Measurements from ENCODE around the gene GDAP1L1. TPM values are rescaled to one million over a fixed set of nuclear protein-coding genes. Genes with fewer than 3 reads are reported as not detected.

The GDAP1L1 gene
- polyA plus RNA-seq, 2 of the 4 experiments (the other 2 are of a cell fraction), result 0.06 to 0.13 TPM

DNA sequence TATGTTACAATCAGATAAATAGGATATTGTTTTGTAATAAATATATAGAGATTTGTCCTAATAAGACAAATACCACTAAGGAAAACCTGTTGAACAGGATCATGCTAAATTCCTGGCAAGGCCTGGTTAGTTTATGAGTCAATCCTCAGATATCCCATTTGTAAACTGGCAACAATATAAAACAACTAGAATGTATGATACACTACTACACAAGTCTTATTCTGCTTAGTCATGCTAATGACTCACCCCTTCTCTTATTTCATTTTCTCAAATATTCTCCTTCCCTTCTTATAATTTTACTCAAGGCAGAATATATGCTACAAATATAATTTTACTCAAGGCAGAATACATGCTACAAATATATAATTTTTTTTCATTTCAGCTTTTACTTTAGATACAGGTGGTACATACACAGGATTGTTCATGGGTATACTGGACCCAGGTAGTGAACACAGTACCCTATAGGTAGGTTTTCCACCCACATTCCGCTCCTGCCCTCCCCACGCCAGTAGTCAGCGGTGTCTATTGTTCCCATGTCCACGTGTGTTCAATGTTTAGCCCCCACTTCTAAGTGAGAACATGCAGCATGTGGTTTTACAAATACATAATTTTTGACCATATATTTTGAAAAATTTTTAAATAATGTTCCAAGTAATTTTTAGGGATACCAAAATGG is 42.8 kb upstream of the GDAP1L1 start (continued):
- TF ChIP-seq RAD21 (conservative IDR thresholded peaks at IDR 0.05 in 1 of 2, IDR thresholded peaks at IDR 0.05 in 1 of 2) (no peak), CBX8 (IDR thresholded peaks at IDR 0.05) (no peak), ZC3H11A (IDR thresholded peaks at IDR 0.05) (no peak), HEYL (CRISPR knock-in tag; IDR thresholded peaks at IDR 0.05) (no peak), MYC (IDR thresholded peaks at IDR 0.05; ENCODE audit: borderline replicate concordance, low read length) (no peak), JUN (IDR thresholded peaks at IDR 0.05) (peak; percentile 13 to 70; a peak in 1 of 5 replicates), EHF (CRISPR knock-in tag; IDR thresholded peaks at IDR 0.05) (no peak), NFE2L2 (conservative IDR thresholded peaks at IDR 0.05; ENCODE audit: low read length) (peak; percentile 96), SMC3 (IDR thresholded peaks at IDR 0.05) (no peak), FOXS1 (CRISPR knock-in tag; IDR thresholded peaks at IDR 0.05) (no peak), HOXB5 (CRISPR knock-in tag; IDR thresholded peaks at IDR 0.05) (no peak), RCOR1 (IDR thresholded peaks at IDR 0.05; ENCODE audit: low read depth, low read length) (no peak), FOSL2 (IDR thresholded peaks at IDR 0.05) (peak; percentile 98), FOSL2 (CRISPR knock-in tag; IDR thresholded peaks at IDR 0.05) (peak; percentile 99), ZNF302 (CRISPR knock-in tag; IDR thresholded peaks at IDR 0.05) (no peak), FOSB (CRISPR knock-in tag; IDR thresholded peaks at IDR 0.05) (no peak), KDM1A (IDR thresholded peaks at IDR 0.05; ENCODE audit: low read depth) (no peak)
- TF ChIP-seq, protein P1, sequence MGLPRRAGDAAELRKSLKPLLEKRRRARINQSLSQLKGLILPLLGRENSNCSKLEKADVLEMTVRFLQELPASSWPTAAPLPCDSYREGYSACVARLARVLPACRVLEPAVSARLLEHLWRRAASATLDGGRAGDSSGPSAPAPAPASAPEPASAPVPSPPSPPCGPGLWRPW (IDR thresholded peaks at IDR 0.05), result no peak
- TF ChIP-seq, protein P2, sequence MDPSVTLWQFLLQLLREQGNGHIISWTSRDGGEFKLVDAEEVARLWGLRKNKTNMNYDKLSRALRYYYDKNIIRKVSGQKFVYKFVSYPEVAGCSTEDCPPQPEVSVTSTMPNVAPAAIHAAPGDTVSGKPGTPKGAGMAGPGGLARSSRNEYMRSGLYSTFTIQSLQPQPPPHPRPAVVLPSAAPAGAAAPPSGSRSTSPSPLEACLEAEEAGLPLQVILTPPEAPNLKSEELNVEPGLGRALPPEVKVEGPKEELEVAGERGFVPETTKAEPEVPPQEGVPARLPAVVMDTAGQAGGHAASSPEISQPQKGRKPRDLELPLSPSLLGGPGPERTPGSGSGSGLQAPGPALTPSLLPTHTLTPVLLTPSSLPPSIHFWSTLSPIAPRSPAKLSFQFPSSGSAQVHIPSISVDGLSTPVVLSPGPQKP (IDR thresholded peaks at IDR 0.05; ENCODE audit: low read depth, low read length), result no peak
- TF ChIP-seq, protein P3, sequence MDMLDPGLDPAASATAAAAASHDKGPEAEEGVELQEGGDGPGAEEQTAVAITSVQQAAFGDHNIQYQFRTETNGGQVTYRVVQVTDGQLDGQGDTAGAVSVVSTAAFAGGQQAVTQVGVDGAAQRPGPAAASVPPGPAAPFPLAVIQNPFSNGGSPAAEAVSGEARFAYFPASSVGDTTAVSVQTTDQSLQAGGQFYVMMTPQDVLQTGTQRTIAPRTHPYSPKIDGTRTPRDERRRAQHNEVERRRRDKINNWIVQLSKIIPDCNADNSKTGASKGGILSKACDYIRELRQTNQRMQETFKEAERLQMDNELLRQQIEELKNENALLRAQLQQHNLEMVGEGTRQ (IDR thresholded peaks at IDR 0.05), result no peak
- TF ChIP-seq, protein P4, sequence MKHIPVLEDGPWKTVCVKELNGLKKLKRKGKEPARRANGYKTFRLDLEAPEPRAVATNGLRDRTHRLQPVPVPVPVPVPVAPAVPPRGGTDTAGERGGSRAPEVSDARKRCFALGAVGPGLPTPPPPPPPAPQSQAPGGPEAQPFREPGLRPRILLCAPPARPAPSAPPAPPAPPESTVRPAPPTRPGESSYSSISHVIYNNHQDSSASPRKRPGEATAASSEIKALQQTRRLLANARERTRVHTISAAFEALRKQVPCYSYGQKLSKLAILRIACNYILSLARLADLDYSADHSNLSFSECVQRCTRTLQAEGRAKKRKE (CRISPR knock-in tag; IDR thresholded peaks at IDR 0.05; ENCODE audit: low read depth), result no peak
- TF ChIP-seq, protein P5, sequence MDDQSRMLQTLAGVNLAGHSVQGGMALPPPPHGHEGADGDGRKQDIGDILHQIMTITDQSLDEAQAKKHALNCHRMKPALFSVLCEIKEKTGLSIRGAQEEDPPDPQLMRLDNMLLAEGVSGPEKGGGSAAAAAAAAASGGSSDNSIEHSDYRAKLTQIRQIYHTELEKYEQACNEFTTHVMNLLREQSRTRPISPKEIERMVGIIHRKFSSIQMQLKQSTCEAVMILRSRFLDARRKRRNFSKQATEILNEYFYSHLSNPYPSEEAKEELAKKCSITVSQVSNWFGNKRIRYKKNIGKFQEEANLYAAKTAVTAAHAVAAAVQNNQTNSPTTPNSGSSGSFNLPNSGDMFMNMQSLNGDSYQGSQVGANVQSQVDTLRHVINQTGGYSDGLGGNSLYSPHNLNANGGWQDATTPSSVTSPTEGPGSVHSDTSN (IDR thresholded peaks at IDR 0.05), result no peak
- TF ChIP-seq, protein P6, sequence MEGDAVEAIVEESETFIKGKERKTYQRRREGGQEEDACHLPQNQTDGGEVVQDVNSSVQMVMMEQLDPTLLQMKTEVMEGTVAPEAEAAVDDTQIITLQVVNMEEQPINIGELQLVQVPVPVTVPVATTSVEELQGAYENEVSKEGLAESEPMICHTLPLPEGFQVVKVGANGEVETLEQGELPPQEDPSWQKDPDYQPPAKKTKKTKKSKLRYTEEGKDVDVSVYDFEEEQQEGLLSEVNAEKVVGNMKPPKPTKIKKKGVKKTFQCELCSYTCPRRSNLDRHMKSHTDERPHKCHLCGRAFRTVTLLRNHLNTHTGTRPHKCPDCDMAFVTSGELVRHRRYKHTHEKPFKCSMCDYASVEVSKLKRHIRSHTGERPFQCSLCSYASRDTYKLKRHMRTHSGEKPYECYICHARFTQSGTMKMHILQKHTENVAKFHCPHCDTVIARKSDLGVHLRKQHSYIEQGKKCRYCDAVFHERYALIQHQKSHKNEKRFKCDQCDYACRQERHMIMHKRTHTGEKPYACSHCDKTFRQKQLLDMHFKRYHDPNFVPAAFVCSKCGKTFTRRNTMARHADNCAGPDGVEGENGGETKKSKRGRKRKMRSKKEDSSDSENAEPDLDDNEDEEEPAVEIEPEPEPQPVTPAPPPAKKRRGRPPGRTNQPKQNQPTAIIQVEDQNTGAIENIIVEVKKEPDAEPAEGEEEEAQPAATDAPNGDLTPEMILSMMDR (IDR thresholded peaks at IDR 0.05), result no peak
- TF ChIP-seq, protein P7, sequence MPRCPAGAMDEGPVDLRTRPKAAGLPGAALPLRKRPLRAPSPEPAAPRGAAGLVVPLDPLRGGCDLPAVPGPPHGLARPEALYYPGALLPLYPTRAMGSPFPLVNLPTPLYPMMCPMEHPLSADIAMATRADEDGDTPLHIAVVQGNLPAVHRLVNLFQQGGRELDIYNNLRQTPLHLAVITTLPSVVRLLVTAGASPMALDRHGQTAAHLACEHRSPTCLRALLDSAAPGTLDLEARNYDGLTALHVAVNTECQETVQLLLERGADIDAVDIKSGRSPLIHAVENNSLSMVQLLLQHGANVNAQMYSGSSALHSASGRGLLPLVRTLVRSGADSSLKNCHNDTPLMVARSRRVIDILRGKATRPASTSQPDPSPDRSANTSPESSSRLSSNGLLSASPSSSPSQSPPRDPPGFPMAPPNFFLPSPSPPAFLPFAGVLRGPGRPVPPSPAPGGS (IDR thresholded peaks at IDR 0.05), result no peak; the same call in 2 of the 3 replicates
- TF ChIP-seq, protein P8, sequence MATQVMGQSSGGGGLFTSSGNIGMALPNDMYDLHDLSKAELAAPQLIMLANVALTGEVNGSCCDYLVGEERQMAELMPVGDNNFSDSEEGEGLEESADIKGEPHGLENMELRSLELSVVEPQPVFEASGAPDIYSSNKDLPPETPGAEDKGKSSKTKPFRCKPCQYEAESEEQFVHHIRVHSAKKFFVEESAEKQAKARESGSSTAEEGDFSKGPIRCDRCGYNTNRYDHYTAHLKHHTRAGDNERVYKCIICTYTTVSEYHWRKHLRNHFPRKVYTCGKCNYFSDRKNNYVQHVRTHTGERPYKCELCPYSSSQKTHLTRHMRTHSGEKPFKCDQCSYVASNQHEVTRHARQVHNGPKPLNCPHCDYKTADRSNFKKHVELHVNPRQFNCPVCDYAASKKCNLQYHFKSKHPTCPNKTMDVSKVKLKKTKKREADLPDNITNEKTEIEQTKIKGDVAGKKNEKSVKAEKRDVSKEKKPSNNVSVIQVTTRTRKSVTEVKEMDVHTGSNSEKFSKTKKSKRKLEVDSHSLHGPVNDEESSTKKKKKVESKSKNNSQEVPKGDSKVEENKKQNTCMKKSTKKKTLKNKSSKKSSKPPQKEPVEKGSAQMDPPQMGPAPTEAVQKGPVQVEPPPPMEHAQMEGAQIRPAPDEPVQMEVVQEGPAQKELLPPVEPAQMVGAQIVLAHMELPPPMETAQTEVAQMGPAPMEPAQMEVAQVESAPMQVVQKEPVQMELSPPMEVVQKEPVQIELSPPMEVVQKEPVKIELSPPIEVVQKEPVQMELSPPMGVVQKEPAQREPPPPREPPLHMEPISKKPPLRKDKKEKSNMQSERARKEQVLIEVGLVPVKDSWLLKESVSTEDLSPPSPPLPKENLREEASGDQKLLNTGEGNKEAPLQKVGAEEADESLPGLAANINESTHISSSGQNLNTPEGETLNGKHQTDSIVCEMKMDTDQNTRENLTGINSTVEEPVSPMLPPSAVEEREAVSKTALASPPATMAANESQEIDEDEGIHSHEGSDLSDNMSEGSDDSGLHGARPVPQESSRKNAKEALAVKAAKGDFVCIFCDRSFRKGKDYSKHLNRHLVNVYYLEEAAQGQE (IDR thresholded peaks at IDR 0.05), result no peak
- TF ChIP-seq, protein P9, sequence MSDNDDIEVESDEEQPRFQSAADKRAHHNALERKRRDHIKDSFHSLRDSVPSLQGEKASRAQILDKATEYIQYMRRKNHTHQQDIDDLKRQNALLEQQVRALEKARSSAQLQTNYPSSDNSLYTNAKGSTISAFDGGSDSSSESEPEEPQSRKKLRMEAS (IDR thresholded peaks at IDR 0.05), result peak; percentile 36; the same call in 1 of the 2 replicates
- TF ChIP-seq, protein P10, sequence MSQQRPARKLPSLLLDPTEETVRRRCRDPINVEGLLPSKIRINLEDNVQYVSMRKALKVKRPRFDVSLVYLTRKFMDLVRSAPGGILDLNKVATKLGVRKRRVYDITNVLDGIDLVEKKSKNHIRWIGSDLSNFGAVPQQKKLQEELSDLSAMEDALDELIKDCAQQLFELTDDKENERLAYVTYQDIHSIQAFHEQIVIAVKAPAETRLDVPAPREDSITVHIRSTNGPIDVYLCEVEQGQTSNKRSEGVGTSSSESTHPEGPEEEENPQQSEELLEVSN (IDR thresholded peaks at IDR 0.05; ENCODE audit: borderline replicate concordance, low read depth), result no peak
